Activated T-helper 1 cell treated with anti-CD3 and anti-CD28 coated beads, Interleukin-2, amount 50 U/mL, for 16 hours (primary cell): Measurements from ENCODE around the gene GLT8D2.

Experiments
- DNase-seq, 2 donors: peaks; one replicate each; pipeline ENCODE4 v3.0.0-alpha.2; 2020; ENCODE audit warnings: low read depth in 1 of 2, low spot score in 1 of 2

GLT8D2 gene

GRCh38 chr12:104000807-104001434 lies 49.1 kb downstream of the GLT8D2 start:
- no peak for DNase-seq

- no peak for DNase-seq
Observed at GRCh38 chr12:103998976-103999375, 51.0 kb downstream of the GLT8D2 start.

GRCh38 chr12:103997286-103997900 lies 52.6 kb downstream of the GLT8D2 start:
- DNase-seq: no peak

- DNase-seq: no peak
Observed at GRCh38 chr12:103996595-103996994, 53.4 kb downstream of the GLT8D2 start.

GRCh38 chr12:103994235-103994634 lies 55.8 kb downstream of the GLT8D2 start:
- DNase-seq: no peak

GRCh38 chr12:103986829-103987228 lies 63.2 kb downstream of the GLT8D2 start:
- DNase-seq: no peak

GRCh38 chr12:103978384-103978982 lies 71.5 kb downstream of the GLT8D2 start:
- DNase-seq: no peak

- DNase-seq: no peak
Observed at GRCh38 chr12:103975368-103975767, 74.6 kb downstream of the GLT8D2 start.

- no peak for DNase-seq
Observed at GRCh38 chr12:103973909-103974308, 76.1 kb downstream of the GLT8D2 start.

GRCh38 chr12:103969391-103969790 lies 80.6 kb downstream of the GLT8D2 start:
- DNase-seq: no peak

GRCh38 chr12:103966736-103967135 lies 83.3 kb downstream of the GLT8D2 start:
- DNase-seq: no peak

- peak; percentile 92 to 94 for DNase-seq
Observed at GRCh38 chr12:103965590-103966504, 84.1 kb downstream of the GLT8D2 start, which contains the start of gene TDG. Gene TDG, plus strand, starts transcription at chr12:103965872. Its CDS starts 166 bp downstream, at chr12:103966038.

- DNase-seq: no peak
Observed at GRCh38 chr12:103965255-103965589, 84.8 kb downstream of the GLT8D2 start.

GRCh38 chr12:103964805-103965204 lies 85.2 kb downstream of the GLT8D2 start:
- DNase-seq: no peak

- DNase-seq: no peak
Observed at GRCh38 chr12:103962493-103962892, 87.5 kb downstream of the GLT8D2 start.

GRCh38 chr12:103960616-103961227 lies 89.3 kb downstream of the GLT8D2 start:
- no peak for DNase-seq

- DNase-seq: no peak
Observed at GRCh38 chr12:103958621-103959020, 91.4 kb downstream of the GLT8D2 start.

- no peak for DNase-seq
Observed at GRCh38 chr12:103957865-103958388, 92.1 kb downstream of the GLT8D2 start.

- DNase-seq: no peak
Observed at GRCh38 chr12:103956509-103957027, 93.4 kb downstream of the GLT8D2 start.

- DNase-seq: no peak
Observed at GRCh38 chr12:103955811-103956508, 94.0 kb downstream of the GLT8D2 start.
